ENCODE results near the gene HMGA1.

The HMGA1 gene

DNA sequence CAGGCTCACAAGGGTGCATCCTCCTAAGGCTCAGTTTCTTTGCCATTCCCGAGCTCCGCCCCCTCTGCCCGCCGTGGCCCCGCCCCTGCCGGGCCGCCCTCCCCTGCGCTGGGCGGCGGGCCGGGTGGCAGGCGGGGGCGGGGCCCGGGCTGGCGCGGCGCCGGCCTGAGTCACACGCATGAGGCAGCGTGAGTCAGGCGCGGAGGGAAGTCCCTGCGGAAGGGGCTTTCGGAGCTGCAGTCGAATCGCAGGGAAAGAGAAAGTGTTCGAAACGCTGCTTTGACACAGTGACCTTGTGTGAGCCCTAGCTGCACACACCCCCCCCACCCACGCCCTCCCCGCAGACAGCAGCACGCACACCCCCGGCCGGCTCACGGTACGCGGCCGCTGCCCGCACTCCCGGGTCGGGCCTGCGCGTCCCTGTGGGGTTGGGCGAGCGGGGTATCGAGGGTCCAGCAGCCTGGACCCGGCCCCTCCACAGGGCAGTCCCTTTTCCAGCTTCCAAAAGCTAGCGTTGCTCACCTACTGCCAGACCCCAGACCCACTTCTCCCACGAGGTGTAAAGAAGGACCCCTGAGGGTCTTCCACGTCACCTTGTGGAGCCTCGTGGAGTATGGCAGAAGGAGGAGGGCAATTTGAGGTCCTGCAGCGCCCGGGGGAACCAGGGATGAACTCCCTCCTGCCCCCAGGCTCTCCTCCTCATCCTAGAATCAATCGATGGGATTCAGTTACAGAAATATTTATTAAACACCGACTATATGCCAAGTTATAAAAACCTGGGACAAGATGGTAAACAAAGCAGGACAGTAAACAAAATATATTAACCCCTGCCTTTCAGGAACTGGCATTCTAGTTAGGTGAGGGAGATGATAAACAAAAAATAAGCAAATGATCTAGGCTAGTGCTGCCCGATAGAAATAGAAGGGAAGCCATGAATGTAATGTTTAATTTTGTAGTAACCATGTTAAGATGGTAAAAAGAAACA is 12.4 kb upstream of the HMGA1 start:
- peak; percentile 93 for DNase-seq (ENCODE audit: low read depth)

DNA sequence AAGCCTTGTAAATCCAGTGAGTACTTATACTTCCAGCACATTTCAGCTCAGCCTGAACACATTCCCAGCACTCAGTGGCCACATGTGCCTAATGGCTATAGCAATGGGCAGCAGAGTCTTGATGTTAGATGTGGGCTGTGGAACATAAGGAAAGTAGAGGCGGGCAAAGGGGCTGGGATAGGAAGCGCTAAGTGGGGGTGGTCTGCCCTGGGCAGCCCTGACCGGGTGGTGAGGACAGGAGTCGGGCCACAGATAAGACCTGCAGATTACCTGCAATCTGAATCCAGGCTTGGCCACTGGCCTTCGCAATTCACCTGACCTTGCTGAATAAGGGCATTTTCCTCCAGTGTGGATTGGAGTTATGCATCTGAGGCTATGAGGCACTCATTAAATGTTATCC is 11.1 kb upstream of the HMGA1 start:
- no peak for DNase-seq (ENCODE audit: low read depth)

GRCh38 chr6:34226066-34226465 is 10.6 kb upstream of the HMGA1 start:
- DNase-seq (ENCODE audit: low read depth) = no peak

GRCh38 chr6:34226731-34227586 is 9.7 kb upstream of the HMGA1 start:
- DNase-seq (ENCODE audit: low read depth) = no peak

DNA sequence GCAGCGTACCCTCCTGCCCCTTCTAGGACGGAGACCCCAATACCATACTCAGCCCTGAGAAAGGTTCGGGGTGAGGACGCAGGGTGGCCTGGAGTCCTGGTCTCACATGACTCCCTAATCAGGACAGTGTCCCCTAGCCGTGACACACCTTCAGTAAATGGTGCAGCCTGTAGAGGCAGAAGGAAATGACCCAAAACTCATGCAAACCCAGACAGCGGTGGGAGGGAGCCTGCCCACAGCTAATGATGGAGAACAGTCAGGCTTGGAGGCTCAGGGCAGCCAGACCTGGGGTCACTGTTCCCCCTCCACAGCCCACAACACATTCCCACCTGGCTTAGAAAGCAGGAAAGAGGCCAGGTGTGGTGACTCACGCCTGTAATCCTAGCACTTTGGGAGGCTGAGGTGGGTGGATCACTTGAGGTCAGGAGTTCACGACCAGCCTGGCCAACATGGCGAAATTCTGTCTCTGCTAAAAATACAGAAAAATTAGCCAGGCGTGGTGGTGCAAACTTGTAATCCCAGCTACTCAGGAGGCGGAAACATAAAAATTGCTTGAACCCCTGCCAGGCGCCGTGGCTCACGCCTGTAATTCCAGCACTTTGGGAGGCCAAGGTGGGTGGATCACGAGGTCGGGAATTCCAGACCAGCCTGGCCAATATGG is 8.8 kb upstream of the HMGA1 start:
- DNase-seq (ENCODE audit: low read depth) = no peak

DNA sequence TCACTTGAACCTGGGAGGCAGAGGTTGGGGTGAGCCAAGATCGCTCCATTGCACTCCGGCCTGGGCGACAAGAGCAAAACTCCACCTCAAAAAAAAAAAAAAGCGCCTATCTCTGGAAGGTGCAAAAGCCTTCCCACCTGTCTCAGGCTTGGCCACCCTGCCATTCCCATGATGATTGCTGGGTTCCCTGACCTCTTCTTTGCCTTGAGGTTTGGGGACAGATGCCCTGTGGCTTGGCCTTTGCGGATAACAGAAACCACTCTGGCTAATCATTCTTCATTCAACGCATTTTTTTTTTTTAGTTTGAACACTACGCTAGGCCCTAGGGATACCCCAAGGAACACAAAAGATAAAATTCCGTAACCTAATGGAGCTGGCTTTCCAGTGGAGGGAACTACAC is 6.8 kb upstream of the HMGA1 start:
- DNase-seq (ENCODE audit: low read depth) = no peak

DNA sequence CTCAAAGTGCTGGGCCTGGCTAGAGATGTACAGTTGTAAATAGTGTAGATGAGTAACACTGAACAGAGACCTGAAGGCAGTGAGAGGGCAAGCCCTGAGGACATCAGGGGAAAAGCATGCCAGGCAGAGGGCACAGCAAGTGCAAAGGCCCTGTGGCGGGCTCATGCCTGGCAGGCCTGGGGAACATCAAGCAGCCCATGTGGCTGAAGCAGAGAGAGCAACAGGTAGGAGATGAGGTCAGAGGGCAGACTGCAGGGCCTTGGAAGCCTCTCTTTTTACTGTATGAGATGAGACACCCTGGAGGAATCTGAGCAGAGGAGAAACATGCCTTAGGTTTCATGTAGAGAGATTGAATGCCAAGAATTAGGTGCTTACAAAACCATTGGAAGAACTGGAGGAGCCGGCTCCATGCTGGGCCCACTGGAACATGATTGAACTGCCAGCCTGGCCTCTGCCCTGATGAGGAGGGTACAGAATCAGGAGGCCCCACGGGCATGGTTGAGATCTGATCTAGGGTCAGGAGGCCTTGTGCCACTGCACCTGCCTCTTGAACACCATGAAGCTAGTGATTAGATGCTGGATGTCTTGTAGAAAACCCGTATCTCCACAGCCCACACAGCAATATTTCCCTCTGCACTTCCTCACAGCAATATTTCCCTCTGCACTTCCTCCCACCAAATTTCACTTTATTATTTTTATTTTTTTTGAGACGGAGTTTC is 5.9 kb upstream of the HMGA1 start:
- no peak for DNase-seq (ENCODE audit: low read depth)

DNA sequence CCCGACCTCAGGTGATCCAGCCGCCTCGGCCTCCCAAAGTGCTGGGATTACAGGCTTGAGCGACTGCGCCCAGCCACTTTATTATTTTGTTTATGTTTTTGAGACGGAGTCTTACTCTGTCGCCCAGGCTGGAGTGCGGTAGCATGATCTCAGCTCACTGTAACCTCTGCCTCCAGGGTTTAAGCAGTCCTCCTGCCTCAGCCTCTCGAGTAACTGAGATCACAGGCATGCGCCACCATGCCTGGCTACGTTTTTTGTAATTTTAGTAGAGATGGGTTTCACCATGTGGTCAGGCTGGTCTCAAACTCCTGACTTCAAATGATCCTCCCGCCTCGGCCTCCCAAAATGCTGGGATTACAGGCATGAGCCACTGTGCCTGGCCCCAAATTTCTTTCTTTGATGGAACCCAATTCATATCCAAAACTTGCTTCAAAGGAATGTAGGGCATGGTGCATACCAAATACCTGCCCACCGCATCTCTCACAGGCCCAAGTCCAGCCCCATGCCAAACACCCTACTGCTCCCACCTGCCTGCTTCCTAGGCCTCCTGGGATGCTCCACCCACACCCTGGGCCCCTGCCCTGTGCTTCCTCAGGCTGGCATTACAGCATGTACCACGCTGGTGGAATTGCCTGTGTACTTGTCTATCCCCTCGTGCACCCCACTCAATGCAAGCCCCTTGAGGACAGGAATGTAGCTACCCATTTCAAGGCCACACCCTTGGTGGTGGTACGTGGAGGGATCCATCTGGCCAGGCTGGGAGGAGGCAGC is 4.9 kb upstream of the HMGA1 start:
- DNase-seq (ENCODE audit: low read depth) = no peak

DNA sequence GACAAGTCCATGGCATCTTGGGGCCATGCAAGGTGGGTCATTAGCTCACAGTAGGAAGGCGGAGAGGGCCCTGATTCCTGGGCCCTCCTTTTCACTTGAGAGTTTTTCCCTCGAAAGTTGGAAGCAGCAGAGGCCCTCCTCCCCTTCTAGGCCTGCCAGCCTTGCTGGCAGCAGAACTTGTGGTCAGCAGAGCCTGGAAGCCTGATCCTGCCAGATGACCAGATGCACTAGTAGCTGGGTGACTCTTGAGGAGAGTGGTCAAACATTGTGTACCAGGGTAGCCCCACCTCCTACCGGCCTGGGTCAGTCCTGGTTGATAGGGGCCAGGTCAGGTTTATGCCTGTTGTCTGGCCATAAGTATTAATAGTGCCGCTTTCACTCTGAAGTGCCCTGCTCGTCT is 3.8 kb upstream of the HMGA1 start:
- DNase-seq (ENCODE audit: low read depth) = no peak

GRCh38 chr6:34233867-34234266 is 2.8 kb upstream of the HMGA1 start:
- no peak for DNase-seq (ENCODE audit: low read depth)

GRCh38 chr6:34234667-34235306 is 1.9 kb upstream of the HMGA1 start:
- DNase-seq (ENCODE audit: low read depth) = no peak

DNA sequence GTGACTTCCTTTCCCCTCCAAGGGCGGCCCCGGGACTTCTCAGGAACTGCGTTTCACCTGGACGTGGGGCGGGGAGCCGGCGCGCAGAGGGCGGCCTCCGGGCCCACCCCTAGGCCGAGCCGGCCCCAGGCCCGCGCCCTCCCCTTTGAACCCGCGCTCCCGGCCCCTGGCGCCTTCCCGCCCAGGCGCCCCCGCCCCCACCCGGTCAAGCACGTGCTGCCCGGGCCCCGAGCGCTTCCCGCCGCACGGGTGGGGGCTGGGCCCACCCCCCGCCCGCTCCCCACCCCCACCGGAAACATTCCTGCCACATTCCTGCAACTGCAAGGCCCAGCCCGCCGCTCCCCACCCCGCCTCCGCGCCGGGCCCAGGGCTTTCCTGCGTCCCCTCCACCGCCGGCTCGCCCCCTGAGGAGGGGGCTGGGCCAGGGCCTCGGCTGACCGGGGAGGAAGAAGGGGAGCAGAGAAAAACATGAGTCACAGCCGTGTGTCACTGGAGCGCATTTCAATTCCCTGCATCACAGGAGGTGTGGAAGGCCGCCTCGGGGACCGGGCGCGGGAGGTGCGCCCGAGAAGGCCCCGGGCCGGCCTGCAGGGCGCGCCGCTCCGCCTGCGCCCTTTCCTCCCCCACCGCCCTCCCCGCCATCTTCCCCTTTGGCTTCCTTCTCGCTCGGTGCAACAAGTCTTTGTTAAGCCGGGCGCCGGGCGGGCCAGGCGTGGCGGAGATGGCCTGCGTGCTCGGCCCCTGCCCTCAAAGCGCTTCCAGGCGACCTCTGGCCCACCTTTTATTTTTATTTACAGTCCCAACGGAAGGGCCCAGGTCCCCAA is 1.2 kb upstream of the HMGA1 start:
- peak; percentile 54 for DNase-seq (ENCODE audit: low read depth)

GRCh38 chr6:34236131-34236442 is 586 bp upstream of the HMGA1 start:
- peak; percentile 35 for DNase-seq (ENCODE audit: low read depth)

GRCh38 chr6:34237316-34237721 is 646 bp downstream of the HMGA1 start:
- no peak for DNase-seq (ENCODE audit: low read depth)

DNA sequence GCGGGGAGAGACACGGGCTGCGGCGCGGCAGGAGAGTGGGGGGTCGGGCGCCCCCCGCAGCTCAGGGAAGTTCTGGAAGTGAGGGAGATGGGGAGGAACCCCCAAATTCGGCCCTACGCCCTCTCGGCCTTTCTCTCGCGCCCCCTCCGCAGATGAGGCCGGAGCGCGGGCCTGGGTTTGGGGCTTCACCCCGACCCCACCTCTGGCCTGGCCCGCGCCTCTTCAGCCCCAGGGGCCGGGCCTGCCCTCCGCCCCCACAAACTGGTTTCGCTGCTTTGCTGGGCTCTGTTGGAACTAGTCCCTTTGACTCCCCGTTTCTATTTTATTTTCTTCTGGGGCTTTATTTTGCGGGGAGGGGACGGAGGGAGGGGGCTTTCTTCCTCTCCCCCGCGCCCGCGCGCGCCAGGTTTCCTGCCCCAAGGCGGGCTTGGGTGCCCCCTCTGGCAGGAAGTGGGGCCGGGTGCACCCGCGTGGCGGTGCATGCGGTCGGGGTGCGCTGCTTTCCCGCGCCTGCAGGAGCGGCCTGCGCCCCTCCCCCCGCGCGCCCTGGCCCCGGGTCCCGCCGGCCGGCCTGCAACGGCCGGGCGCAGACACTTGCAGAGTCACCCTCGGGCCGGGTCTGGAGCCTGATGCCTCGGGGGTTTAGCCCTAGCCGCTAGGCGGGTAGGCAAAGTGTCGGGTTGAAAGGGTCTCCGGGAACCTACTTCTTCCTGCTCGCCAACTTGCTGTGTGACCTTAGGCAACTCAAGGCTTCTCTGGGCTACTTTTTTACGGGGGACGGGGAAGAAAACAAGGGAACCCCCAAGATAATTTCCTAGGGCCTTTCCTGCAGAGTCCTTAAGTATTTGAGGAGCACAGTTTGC is 1.3 kb downstream of the HMGA1 start:
- DNase-seq (ENCODE audit: low read depth) = peak; percentile 68

DNA sequence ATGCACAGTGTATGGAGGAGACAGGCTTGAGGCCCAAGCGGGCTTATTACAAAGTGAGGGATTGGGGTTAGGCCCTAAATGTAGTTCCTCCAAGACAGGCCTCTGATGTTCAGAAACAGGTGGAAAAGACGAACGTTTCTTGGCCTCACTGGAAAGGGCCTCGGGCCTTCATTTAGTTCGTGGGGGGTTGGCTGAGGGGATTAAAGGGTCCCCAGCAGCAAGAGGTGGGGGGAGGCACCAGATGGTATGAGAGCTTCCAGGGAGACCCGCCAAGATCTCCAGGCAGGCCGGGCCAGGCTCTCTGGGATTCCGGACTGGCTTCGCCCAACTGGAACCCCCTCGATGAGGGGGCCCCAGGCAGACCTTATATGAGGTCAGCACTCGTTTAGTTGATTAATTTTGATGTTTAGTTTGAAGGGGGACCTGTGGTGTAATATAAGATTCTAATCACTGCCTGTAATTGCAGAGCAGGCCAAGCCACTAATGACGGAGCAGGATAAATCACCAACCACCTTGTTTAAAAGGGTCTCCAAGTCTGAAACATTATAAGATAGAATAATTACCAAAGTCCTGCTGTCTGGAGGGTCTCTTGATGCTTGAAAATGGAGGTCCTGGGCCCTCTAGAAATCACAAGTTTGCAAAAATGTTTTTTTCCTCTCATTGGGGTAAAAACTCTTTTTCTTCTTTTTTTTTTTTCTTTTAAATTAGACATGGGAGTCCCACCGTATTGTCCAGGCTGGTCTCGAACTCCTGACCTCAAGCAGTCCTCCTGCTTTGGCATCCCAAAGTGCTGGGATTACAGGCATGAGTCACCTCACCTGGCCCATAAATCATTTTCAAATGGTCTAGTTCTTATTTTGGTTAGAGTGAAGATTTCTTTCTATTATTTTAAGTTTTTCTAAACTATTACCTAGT is 2.2 kb downstream of the HMGA1 start:
- no peak for DNase-seq (ENCODE audit: low read depth)

DNA sequence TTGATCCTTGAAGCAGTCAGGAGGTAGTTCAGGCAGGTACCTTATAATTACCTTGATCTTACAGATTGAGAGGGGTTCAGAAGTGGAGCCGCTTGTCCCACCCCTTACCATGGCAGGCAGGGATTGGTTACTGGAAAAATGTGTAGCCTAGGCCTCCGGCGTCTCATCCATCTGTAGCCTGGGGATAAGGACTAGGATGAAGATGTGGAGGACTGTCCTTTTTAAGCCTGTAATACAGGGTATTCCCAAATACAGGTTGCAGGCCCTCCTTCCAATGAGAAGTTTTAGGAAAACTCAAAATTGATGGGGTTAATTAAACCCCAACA is 2.8 kb downstream of the HMGA1 start:
- no peak for DNase-seq (ENCODE audit: low read depth)

DNA sequence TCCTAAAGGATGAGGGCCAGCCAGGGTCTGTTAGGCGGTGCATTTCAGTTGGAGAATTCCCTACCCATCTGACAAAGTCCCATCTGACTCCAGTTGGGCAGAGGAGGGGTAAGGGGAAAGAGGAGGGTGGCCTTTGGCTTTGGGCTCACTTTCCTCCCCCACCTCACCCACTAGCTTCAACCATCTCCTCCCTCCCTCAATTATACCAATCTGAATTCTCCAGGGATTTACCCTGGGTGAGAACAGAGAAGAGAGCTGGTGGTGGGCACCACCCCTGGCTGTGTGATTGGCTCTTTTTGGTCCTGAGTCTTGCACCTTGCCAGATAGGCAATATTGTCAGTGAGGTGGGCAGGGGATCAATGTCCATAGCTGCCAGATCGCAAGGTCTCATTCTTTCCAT is 3.2 kb downstream of the HMGA1 start:
- no peak for DNase-seq (ENCODE audit: low read depth)

Data from activated T-helper 1 cell treated with Interleukin-2 at 50 U/mL for 16 hours (primary cell).